MM.1S (cell line): ENCODE data around the gene ZNF503.
A peak's percentile ranks its signal among the peaks of the same experiment; 100 is the strongest.

Experiments used
- DNase-seq: peaks from one replicate; pipeline ENCODE4 v3.0.0-alpha.2; 2015
- H2AFZ ChIP-seq: fragments of 300-600 bp; sonication (generic); 2 replicates; pipeline ENCODE4 v1.6.0; 2016; ENCODE audit warnings: antibody characterized with exemption, low read length
- H3F3A ChIP-seq: fragments of 300-600 bp; sonication (generic); 2 replicates; pipeline ENCODE4 v1.6.1; 2016; ENCODE audit warnings: mild to moderate bottlenecking, antibody characterized with exemption, low read length, moderate library complexity, mixed read lengths; ENCODE audit not compliant: insufficient read depth
- H3K27ac ChIP-seq: fragments of 300-600 bp; sonication (generic); 2 replicates; pipeline ENCODE4 v1.5.1; 2016; ENCODE audit warnings: mild to moderate bottlenecking, low read length
- H3K27me3 ChIP-seq: fragments of 300-600 bp; sonication (generic); replicated peaks from 2 replicates; pipeline ENCODE4 v1.6.0; 2016; ENCODE audit warnings: low read length; ENCODE audit not compliant: insufficient read depth
- H3K36me3 ChIP-seq: fragments of 300-600 bp; sonication (generic); replicated peaks from 2 replicates; pipeline ENCODE4 v1.6.1; 2016; ENCODE audit warnings: mild to moderate bottlenecking, low read length, mixed read lengths; ENCODE audit not compliant: insufficient read depth
- H3K4me1 ChIP-seq: fragments of 300-600 bp; sonication (generic); 2 replicates; pipeline ENCODE4 v1.6.1; 2016; ENCODE audit warnings: low read length, mixed read lengths
- H3K4me2 ChIP-seq: fragments of 300-600 bp; sonication (generic); 2 replicates; pipeline ENCODE4 v1.6.0; 2016; ENCODE audit warnings: low read depth, low read length
- H3K4me3 ChIP-seq: fragments of 300-600 bp; sonication (generic); 2 replicates; pipeline ENCODE4 v1.5.1; 2016; ENCODE audit warnings: low read length, mixed read lengths
- H3K79me2 ChIP-seq: fragments of 300-600 bp; sonication (generic); 2 replicates; pipeline ENCODE4 v1.6.1; 2016; ENCODE audit warnings: mixed run types, low read length, mixed read lengths
- H3K9ac ChIP-seq: fragments of 300-600 bp; sonication (generic); 2 replicates; pipeline ENCODE4 v1.6.1; 2016; ENCODE audit warnings: low read length, mixed read lengths
- H3K9me2 ChIP-seq: fragments of 300-600 bp; sonication (generic); replicated peaks from 2 replicates; pipeline ENCODE4 v1.6.1; 2016; ENCODE audit warnings: mild to moderate bottlenecking, low read length, mixed read lengths; ENCODE audit not compliant: insufficient read depth
- H3K9me3 ChIP-seq: fragments of 300-600 bp; sonication (generic); replicated peaks from 2 replicates; pipeline ENCODE4 v1.6.1; 2016; ENCODE audit warnings: mild to moderate bottlenecking, low read length, mixed read lengths; ENCODE audit not compliant: insufficient read depth
- H4K20me1 ChIP-seq: fragments of 300-600 bp; sonication (generic); 2 replicates; pipeline ENCODE4 v1.6.1; 2016; ENCODE audit warnings: mild to moderate bottlenecking, low read length, moderate library complexity, mixed read lengths; ENCODE audit not compliant: insufficient read depth
- EZH2 ChIP-seq: fragments of 300-600 bp; sonication (generic); optimal IDR thresholded peaks from 2 replicates; pipeline ENCODE3; 2017; ENCODE audit warnings: low read depth, mild to moderate bottlenecking, antibody characterized with exemption, low read length, mixed read lengths
- EZH2phosphoT487 ChIP-seq: fragments of 300-600 bp; sonication (generic); IDR thresholded peaks from 2 replicates; pipeline ENCODE4 v1.6.1; 2018; ENCODE audit warnings: antibody characterized with exemption, low read length
- TF ChIP-seq, protein P1 (sequence below): fragments of 300-600 bp; sonication (generic); IDR thresholded peaks from 2 replicates; pipeline ENCODE4 v1.5.1; 2016; ENCODE audit warnings: antibody characterized with exemption, low read length, mixed read lengths

ZNF503 gene

DNA sequence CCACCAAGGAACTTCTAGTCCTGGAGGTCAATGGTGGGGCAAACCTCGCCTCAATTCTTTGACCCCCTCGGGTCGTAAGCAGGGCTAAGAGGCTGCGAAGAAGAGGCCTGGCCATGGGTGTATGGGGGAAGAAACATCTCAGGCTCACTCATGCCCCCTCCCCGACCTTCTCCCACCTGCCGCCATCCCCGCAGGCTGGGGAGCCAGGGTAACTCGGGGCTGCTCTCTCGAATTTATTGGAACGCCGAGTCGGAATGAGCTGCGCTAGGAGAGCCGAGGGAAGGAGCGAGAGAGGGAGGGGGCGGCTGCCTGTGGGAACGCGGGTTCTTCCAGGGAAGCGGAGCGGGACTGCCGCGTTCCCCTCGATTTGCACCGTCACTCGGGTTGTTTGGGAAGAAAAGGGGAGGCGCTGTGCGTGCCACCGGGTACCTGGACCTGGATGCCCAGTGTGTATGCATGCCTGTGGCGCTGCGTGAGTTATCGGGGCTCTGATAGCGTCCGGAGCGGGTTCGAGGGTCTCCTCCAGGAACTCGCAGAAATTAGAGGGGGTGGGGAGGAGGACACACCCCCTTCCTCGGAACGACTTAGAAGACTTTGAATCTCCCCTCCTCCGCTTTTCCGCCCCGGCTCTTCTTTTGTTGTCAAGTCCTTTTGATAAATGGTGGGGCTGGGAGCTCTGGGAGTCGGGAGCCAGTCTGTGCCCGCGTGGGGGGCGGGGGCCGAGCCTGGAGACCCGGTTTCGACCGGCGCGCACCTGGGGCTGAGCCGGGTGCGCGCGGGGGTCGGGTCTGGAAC lies 1.8 kb upstream of the ZNF503 start:
- Histone ChIP-seq H4K20me1 (no peaks in the 10 kb centered on the region), H3K27ac (peak overlapping the region; percentile 90), H3K4me1 (no peaks in the 10 kb centered on the region), H3F3A (peaks cover 25% of the 10 kb centered on the region), H3K4me3 (peak overlapping the region; percentile 99), H3K9me3 (no peaks in the 10 kb centered on the region), H3K9me2 (no peaks in the 10 kb centered on the region), H3K36me3 (no peaks in the 10 kb centered on the region), H3K79me2 (peaks cover 22% of the 10 kb centered on the region), H3K4me2 (peak overlapping the region; percentile 98), H2AFZ (peak overlapping the region; percentile 80), H3K27me3 (no peaks in the 10 kb centered on the region), H3K9ac (peak overlapping the region; percentile 82)
- no peak for DNase-seq
- TF ChIP-seq EZH2 (no peak), EZH2phosphoT487 (no peak)
- TF ChIP-seq, protein P1, sequence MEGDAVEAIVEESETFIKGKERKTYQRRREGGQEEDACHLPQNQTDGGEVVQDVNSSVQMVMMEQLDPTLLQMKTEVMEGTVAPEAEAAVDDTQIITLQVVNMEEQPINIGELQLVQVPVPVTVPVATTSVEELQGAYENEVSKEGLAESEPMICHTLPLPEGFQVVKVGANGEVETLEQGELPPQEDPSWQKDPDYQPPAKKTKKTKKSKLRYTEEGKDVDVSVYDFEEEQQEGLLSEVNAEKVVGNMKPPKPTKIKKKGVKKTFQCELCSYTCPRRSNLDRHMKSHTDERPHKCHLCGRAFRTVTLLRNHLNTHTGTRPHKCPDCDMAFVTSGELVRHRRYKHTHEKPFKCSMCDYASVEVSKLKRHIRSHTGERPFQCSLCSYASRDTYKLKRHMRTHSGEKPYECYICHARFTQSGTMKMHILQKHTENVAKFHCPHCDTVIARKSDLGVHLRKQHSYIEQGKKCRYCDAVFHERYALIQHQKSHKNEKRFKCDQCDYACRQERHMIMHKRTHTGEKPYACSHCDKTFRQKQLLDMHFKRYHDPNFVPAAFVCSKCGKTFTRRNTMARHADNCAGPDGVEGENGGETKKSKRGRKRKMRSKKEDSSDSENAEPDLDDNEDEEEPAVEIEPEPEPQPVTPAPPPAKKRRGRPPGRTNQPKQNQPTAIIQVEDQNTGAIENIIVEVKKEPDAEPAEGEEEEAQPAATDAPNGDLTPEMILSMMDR, result no peak

DNA sequence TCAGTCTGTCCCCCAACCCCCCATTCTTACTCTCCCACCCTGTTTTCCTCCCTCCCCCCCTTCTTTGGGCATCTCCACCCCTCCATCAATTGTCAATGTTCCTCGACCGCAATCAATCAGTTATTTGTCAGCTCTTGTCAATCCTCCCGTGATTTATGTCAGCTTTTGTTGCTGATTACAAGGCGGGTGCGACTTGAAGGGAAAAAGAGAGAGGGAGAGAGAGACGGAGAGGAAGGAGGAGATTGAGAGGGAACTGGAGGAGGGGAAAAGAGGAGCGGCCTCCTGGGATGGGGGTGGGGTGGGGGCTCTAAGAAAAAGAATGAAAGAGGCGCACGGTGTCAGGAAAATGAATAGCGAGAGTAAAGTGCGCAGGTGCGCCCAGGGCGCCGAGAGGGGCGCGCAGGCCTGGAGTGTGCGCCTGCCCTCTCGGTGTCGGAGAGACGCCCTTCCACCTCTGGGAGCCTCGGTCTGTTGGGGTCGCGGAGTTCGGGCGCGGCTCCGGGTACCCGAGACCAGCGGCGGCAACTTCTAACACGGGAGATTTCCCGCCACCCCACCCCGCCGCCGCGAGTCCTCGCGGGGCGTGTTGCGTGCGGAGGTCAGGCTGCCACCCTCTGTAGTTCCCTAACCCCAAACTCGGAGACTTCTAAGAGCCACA lies 1.1 kb upstream of the ZNF503 start:
- Histone ChIP-seq H3K9me3 (no peaks in the 10 kb centered on the region), H3K79me2 (peaks cover 25% of the 10 kb centered on the region), H3K4me3 (peak overlapping the region; percentile 99), H4K20me1 (no peaks in the 10 kb centered on the region), H2AFZ (peak overlapping the region; percentile 80), H3K9ac (peak overlapping the region; percentile 82), H3K27me3 (no peaks in the 10 kb centered on the region), H3K4me1 (no peaks in the 10 kb centered on the region), H3K9me2 (no peaks in the 10 kb centered on the region), H3F3A (peaks cover 25% of the 10 kb centered on the region), H3K27ac (peak overlapping the region; percentile 90), H3K4me2 (peak overlapping the region; percentile 98), H3K36me3 (no peaks in the 10 kb centered on the region)
- TF ChIP-seq, protein P1, result no peak
- TF ChIP-seq EZH2, result no peak
- no peak for TF ChIP-seq EZH2phosphoT487
- peak; percentile 45 for DNase-seq

DNA sequence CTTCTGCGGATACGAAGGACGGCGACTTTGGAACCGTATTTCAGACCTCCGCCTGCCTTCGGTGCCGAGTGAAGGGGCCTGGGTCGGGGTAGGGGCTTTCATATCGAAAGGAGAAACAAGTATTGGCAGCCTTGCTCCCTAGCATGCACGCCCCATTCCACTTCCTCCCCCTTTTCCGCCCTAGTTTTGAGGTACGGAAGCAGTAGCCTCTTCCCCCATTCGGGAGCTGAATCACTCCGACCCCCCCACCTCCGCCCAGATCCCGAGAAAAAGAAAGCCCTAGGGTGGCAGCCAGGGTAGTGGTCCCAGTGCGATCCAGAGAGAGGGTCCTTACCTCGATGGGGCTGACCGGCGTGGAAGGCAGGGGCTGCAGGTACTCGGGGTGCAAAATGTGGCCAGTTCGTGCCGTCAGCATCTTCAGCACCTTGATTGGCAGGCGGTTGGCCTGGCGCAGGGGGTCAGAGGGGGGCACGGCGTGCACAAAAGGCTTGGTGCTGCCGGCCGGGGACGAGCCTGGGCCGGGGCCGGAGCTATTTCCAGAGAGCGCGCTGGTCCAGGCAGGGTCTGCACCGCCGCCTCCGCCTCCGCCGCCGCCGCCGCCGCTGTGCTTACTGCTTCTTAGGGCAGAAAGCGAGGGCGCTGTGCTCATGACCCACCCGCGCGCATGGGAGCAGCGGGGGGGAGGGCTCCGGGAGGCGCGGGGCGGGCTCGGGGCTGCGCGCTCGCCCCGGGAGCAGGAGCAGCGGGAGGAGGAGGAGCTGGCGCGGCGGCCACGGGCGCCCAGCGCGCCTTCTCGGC lies 594 bp downstream of the ZNF503 start:
- Histone ChIP-seq H3K9ac (peak overlapping the region; percentile 82), H3K27ac (peak overlapping the region; percentile 90; the same call in 1 of the 2 replicates)
- TF ChIP-seq EZH2phosphoT487, result no peak
- TF ChIP-seq, protein P1, result no peak

More for the DNA sequence above, 594 bp downstream of the ZNF503 start:
- peaks cover 25% of the 10 kb centered on the region for H3K79me2 ChIP-seq
- no peaks in the 10 kb centered on the region for H3K9me3 ChIP-seq
- no peaks in the 10 kb centered on the region for H4K20me1 ChIP-seq
- peak; percentile 65 for DNase-seq
- peak overlapping the region; percentile 95 for H2AFZ ChIP-seq
- no peaks in the 10 kb centered on the region for H3K36me3 ChIP-seq
- peak overlapping the region; percentile 99 for H3K4me3 ChIP-seq
- no peaks in the 10 kb centered on the region for H3K4me1 ChIP-seq
- peaks cover 25% of the 10 kb centered on the region for H3F3A ChIP-seq
- H3K4me2 ChIP-seq, result peak overlapping the region; percentile 98
- H3K9me2 ChIP-seq, result no peaks in the 10 kb centered on the region
- no peaks in the 10 kb centered on the region for H3K27me3 ChIP-seq
